ENCODE data around the gene PIP5K1B.

Gene PIP5K1B

GRCh38 chr9:68861436-68861835 lies 156.4 kb downstream of the PIP5K1B start:
- DNase-seq (ENCODE audit: low read depth), result no peak
- no peak for TF ChIP-seq CTCF (conservative IDR thresholded peaks at IDR 0.05; ENCODE audit: control insufficient read depth, insufficient read depth, low read depth, low read length)
- no peak overlapping the region for H3K4me3 ChIP-seq (ENCODE audit: control insufficient read depth, low read depth, low read length)

GRCh38 chr9:68867066-68867465 lies 162.0 kb downstream of the PIP5K1B start:
- no peak for DNase-seq (ENCODE audit: low read depth)
- no peak for TF ChIP-seq CTCF (conservative IDR thresholded peaks at IDR 0.05; ENCODE audit: control insufficient read depth, insufficient read depth, low read depth, low read length)
- H3K4me3 ChIP-seq (ENCODE audit: control insufficient read depth, low read depth, low read length), result no peak overlapping the region

DNA sequence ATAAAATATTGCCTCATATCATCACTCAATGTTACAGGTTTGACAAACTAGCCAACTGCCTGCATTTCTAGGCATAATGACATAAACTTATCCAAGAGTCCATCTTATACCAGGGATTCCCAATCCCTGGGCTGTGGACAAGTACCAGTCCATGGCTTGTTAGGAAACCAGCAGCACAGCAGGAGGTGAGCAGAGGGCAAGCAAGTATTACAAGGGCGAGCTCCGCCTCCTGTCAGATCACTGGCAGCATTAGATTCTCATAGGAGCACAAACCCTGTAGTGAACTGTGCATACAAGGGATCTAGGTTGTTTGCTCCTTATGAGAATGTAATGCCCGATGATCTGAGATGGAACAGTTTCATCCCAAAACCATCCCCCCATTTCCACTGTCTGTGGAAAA lies 164.0 kb downstream of the PIP5K1B start:
- DNase-seq (ENCODE audit: low read depth), result no peak
- TF ChIP-seq CTCF (conservative IDR thresholded peaks at IDR 0.05; ENCODE audit: control insufficient read depth, insufficient read depth, low read depth, low read length), result no peak
- no peak overlapping the region for H3K4me3 ChIP-seq (ENCODE audit: control insufficient read depth, low read depth, low read length)

- no peak for DNase-seq (ENCODE audit: low read depth)
- H3K4me3 ChIP-seq (ENCODE audit: control insufficient read depth, low read depth, low read length), result no peak overlapping the region
- TF ChIP-seq CTCF (conservative IDR thresholded peaks at IDR 0.05; ENCODE audit: control insufficient read depth, insufficient read depth, low read depth, low read length), result no peak
Measured at GRCh38 chr9:68870086-68870485, 165.0 kb downstream of the PIP5K1B start.

- TF ChIP-seq CTCF (conservative IDR thresholded peaks at IDR 0.05; ENCODE audit: control insufficient read depth, insufficient read depth, low read depth, low read length), result no peak
- H3K4me3 ChIP-seq (ENCODE audit: control insufficient read depth, low read depth, low read length), result no peak overlapping the region
- DNase-seq (ENCODE audit: low read depth), result no peak
Measured at GRCh38 chr9:68871236-68871635, 166.2 kb downstream of the PIP5K1B start.

GRCh38 chr9:68872026-68872501 lies 167.0 kb downstream of the PIP5K1B start:
- no peak overlapping the region for H3K4me3 ChIP-seq (ENCODE audit: control insufficient read depth, low read depth, low read length)
- no peak for DNase-seq (ENCODE audit: low read depth)
- no peak for TF ChIP-seq CTCF (conservative IDR thresholded peaks at IDR 0.05; ENCODE audit: control insufficient read depth, insufficient read depth, low read depth, low read length)

DNA sequence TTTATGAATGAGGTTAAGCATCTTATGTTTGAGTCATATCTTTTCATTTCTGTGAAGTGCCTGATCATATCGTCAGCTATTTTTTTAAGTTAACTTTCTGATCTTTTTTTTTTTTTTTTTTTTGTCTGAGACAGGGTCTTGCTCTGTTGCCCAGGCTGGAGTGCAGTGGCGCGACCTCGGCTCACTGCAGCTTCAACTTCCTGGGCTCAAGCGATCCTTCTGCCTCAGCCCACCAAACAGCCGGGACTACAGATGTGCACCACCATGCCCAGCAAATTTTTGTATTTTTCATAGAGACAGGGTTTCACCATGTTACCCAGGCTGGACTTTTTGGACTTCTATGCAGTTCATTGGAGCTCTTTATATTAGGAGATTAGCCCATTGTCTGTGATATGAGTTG lies 168.1 kb downstream of the PIP5K1B start:
- no peak for TF ChIP-seq CTCF (conservative IDR thresholded peaks at IDR 0.05; ENCODE audit: control insufficient read depth, insufficient read depth, low read depth, low read length)
- H3K4me3 ChIP-seq (ENCODE audit: control insufficient read depth, low read depth, low read length), result no peak overlapping the region
- no peak for DNase-seq (ENCODE audit: low read depth)

Data from fibroblast of mammary gland (primary cell).